Stomach (tissue), 4 donors: ENCODE measurements around the gene KIF20A.

Experiments used
- EP300 ChIP-seq: sonication (generic); formaldehyde crosslinking; IDR thresholded peaks from one replicate; pipeline ENCODE4 v1.6.1; 2017; ENCODE audit warnings: antibody characterized with exemption
- POLR2A ChIP-seq, 4 donors: fragments of 450-650 bp; IDR thresholded peaks; one replicate each; pipeline ENCODE4 v1.6.1; 2016; ENCODE audit warnings: antibody characterized with exemption in 4 of 4, control low read depth in 2 of 4, mild to moderate bottlenecking in 1 of 4, moderate library complexity in 1 of 4
- POLR2AphosphoS5 ChIP-seq, 3 donors: sonication (generic); formaldehyde crosslinking; IDR thresholded peaks; one replicate each; pipeline ENCODE4 v1.6.1; 2016; ENCODE audit warnings: antibody characterized with exemption in 3 of 3
- TF ChIP-seq, protein P1 (sequence below), 7 experiments: fragments of 450-650 bp in 4 of 7; fragments of 200-600 bp in 3 of 7; sonication (generic) in 3 of 7; IDR thresholded peaks; one replicate each; pipeline ENCODE4 v1.5.1; 2016 to 2019; ENCODE audit warnings: antibody characterized with exemption in 7 of 7, control low read depth in 2 of 7, mild to moderate bottlenecking in 1 of 7

DNA sequence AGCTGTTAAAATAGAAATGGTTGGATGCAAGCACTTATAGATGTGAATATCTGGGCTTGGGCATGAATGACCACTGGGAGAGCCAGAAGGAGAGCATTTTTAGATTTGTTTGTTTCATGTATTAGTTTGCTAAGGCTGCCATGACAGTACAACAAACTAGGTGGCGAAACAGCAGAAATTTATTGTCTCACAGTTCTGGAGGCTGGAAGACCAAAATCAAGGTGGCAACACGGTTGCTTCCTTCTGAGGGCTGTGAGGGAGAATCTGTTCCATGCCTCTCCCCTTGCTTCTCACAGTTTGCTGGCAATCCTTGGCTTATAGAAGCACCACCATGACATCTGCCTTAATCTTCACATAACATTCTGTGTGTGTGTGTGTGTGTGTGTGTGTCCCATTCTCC lies 54.4 kb downstream of the KIF20A start:
- TF ChIP-seq, protein P1, sequence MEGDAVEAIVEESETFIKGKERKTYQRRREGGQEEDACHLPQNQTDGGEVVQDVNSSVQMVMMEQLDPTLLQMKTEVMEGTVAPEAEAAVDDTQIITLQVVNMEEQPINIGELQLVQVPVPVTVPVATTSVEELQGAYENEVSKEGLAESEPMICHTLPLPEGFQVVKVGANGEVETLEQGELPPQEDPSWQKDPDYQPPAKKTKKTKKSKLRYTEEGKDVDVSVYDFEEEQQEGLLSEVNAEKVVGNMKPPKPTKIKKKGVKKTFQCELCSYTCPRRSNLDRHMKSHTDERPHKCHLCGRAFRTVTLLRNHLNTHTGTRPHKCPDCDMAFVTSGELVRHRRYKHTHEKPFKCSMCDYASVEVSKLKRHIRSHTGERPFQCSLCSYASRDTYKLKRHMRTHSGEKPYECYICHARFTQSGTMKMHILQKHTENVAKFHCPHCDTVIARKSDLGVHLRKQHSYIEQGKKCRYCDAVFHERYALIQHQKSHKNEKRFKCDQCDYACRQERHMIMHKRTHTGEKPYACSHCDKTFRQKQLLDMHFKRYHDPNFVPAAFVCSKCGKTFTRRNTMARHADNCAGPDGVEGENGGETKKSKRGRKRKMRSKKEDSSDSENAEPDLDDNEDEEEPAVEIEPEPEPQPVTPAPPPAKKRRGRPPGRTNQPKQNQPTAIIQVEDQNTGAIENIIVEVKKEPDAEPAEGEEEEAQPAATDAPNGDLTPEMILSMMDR (IDR thresholded peaks at IDR 0.05): no peak
- no peak for TF ChIP-seq POLR2AphosphoS5 (IDR thresholded peaks at IDR 0.05)
- TF ChIP-seq POLR2A (IDR thresholded peaks at IDR 0.05): no peak
- TF ChIP-seq EP300: no peak
